HCEC 1CT (cell line): ENCODE data around the gene PRDM7.
"Not testable (repeated sequence)": the region's sequence is repeated elsewhere in the genome, so short reads cannot be mapped to it uniquely, and the experiment has no call there.

Source experiments
- DNase-seq: peaks from one replicate; pipeline ENCODE4 v3.0.0-alpha.2; 2017

Gene PRDM7

GRCh38 chr16:90011508-90011819, 65.7 kb downstream of the PRDM7 start:
- no peak for DNase-seq

- no peak for DNase-seq
These were observed 66.2 kb downstream of the PRDM7 start for GRCh38 chr16:90010676-90011507.

GRCh38 chr16:90009172-90009899, 67.8 kb downstream of the PRDM7 start:
- no peak for DNase-seq

- no peak for DNase-seq
These were observed 68.4 kb downstream of the PRDM7 start for GRCh38 chr16:90008708-90009145.

DNA sequence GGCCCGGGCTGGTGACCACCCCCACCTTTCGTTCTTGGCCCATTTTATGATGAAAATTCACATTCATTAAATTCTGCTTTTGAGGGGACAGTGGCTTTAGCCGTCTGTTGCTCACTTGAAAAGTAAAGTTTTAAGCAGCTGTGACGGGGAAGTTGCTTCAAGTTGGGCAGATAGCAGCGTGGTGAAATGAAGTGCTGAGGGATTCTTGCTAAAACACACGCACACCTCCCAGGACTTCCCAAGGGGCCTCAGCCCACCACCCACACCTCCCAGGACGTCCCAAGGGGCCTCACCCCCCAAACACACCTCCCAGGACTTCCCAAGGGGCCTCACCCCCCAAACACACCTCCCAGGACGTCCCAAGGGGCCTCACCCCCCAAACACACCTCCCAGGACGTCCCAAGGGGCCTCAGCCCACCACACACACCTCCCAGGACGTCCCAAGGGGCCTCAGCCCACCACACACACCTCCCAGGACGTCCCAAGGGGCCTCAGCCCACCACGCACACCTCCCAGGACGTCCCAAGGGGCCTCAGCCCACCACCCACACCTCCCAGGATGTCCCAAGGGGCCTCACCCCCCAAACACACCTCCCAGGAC, 69.4 kb downstream of the PRDM7 start:
- not testable (repeated sequence) for DNase-seq

GRCh38 chr16:90007015-90007414, 70.1 kb downstream of the PRDM7 start:
- DNase-seq: no peak
